Endothelial cell of umbilical vein (primary cell): ENCODE measurements around the gene FAS. TPM values are rescaled to one million over a fixed set of nuclear protein-coding genes. Genes with fewer than 3 reads are reported as not detected.

Source experiments
- BruUV-seq: library from RNA; stranded (reverse); fragments of 400-500 nt; replicated peaks from 2 replicates; lab custom pipeline; 2021; lab: Mats Ljungman, UMichigan
- CTCF ChIA-PET: fragments of 300-600, 350-600 bp; sonication (Branson Sonifier 250); formaldehyde crosslinking; loops from one replicate; lab custom pipeline; 2021; ENCODE audit warnings: antibody characterized with exemption, inconsistent platforms; lab: Charles Lee
- POLR2A ChIA-PET: fragments of 300-600, 350-600 bp; sonication (Branson Sonifier 250); formaldehyde crosslinking; loops from one replicate; lab custom pipeline; 2021; ENCODE audit warnings: antibody characterized with exemption, inconsistent platforms; lab: Charles Lee
- DNase-seq: peaks from one replicate; pipeline ENCODE4 v3.0.0-alpha.2; 2011; ENCODE audit warnings: low read depth, low spot score
- FAIRE-seq: peaks from 2 replicates; lab custom pipeline; 2011; peaks lifted over from hg19 to GRCh38; lab: Jason Lieb, UNC
- H2AFZ ChIP-seq: 2 replicates; pipeline ENCODE4 v1.6.0; 2012; ENCODE audit warnings: low read depth, low read length, control low read depth, inconsistent platforms
- H3K27ac ChIP-seq: 2 replicates; pipeline ENCODE4 v1.5.1; 2011; ENCODE audit warnings: low read depth, mild to moderate bottlenecking, control low read depth, low read length, moderate library complexity; ENCODE audit not compliant: insufficient read depth
- H3K27me3 ChIP-seq, 2 experiments: 2 replicates each; pipeline versions ENCODE4 v1.6.0 to v1.6.1; 2011; ENCODE audit warnings: low read length in 2 of 2, mixed read lengths in 1 of 2; ENCODE audit not compliant: control insufficient read depth in 2 of 2, insufficient read depth in 2 of 2
- H3K36me3 ChIP-seq, 2 experiments: 2 replicates in 1 of 2; 3 replicates in 1 of 2; pipeline ENCODE4 v1.5.1; 2011; ENCODE audit warnings: low read length in 2 of 2, mild to moderate bottlenecking in 1 of 2, moderate library complexity in 1 of 2; ENCODE audit not compliant: control insufficient read depth in 2 of 2, insufficient read depth in 2 of 2; ENCODE audit errors: extremely low read depth in 1 of 2
- H3K4me1 ChIP-seq: 3 replicates; pipeline ENCODE4 v1.5.1; 2011; ENCODE audit warnings: mild to moderate bottlenecking, low read length; ENCODE audit not compliant: control insufficient read depth, insufficient read depth; ENCODE audit errors: extremely low read depth
- H3K4me2 ChIP-seq: 2 replicates; pipeline ENCODE4 v1.6.1; 2011; ENCODE audit warnings: low read length, control low read depth, mixed read lengths; ENCODE audit not compliant: insufficient read depth
- H3K4me3 ChIP-seq, 3 experiments: fragments of 200-600 bp in 1 of 3; sonication (generic), shearing (Covaris generic) in 1 of 3; replicated peaks in 1 of 3; 2 replicates each; pipeline ENCODE4 v1.5.1; 2011 to 2016; ENCODE audit warnings: control low read depth in 3 of 3, low read length in 3 of 3, mild to moderate bottlenecking in 2 of 3, inconsistent platforms in 1 of 3, low read depth in 1 of 3, moderate library complexity in 1 of 3; ENCODE audit not compliant: insufficient read depth in 1 of 3
- H3K79me2 ChIP-seq: 2 replicates; pipeline ENCODE4 v1.6.0; 2012; ENCODE audit warnings: low read length, inconsistent platforms; ENCODE audit not compliant: control insufficient read depth, insufficient read depth
- H3K9ac ChIP-seq: replicated peaks from 2 replicates; pipeline ENCODE3; 2011; ENCODE audit warnings: low read length, control low read depth; ENCODE audit not compliant: insufficient read depth; ENCODE audit errors: extremely low read depth
- H3K9me1 ChIP-seq: replicated peaks from 3 replicates; pipeline ENCODE4 v1.6.0; 2011; ENCODE audit warnings: mild to moderate bottlenecking, low read length; ENCODE audit not compliant: control insufficient read depth, insufficient read depth; ENCODE audit errors: extremely low read depth
- H3K9me3 ChIP-seq: replicated peaks from 2 replicates; pipeline ENCODE4 v1.5.1; 2012; ENCODE audit warnings: low read length, inconsistent platforms; ENCODE audit not compliant: control insufficient read depth, insufficient read depth
- H4K20me1 ChIP-seq: replicated peaks from 2 replicates; pipeline ENCODE3; 2011; ENCODE audit warnings: mild to moderate bottlenecking, low read length; ENCODE audit not compliant: control insufficient read depth, insufficient read depth; ENCODE audit errors: extremely low read depth
- FOS ChIP-seq: IDR thresholded peaks from 2 replicates; pipeline ENCODE4 v1.6.1; 2011; ENCODE audit warnings: mild to moderate bottlenecking, low read length, moderate library complexity, borderline replicate concordance; ENCODE audit not compliant: insufficient read depth
- GATA2 ChIP-seq: IDR thresholded peaks from 2 replicates; pipeline ENCODE4 v1.7.0; 2011; ENCODE audit warnings: low read depth, mild to moderate bottlenecking, moderate library complexity, mixed read lengths, low read length; ENCODE audit not compliant: insufficient read length, insufficient read depth
- JUN ChIP-seq: IDR thresholded peaks from 2 replicates; pipeline ENCODE4 v1.6.1; 2011; ENCODE audit warnings: borderline replicate concordance, low read depth; ENCODE audit not compliant: insufficient read length, insufficient read depth
- MYC ChIP-seq: IDR thresholded peaks from one replicate; pipeline ENCODE4 v1.6.1; 2011; ENCODE audit warnings: mild to moderate bottlenecking, low read depth, low read length
- POLR2A ChIP-seq: IDR thresholded peaks from 2 replicates; pipeline ENCODE4 v1.6.1; 2012; ENCODE audit warnings: low read depth, mild to moderate bottlenecking, control low read depth, low read length
- dilution Hi-C: fragments of 300-500 bp; cut with MboI; formaldehyde crosslinking; loops from one replicate; pipeline ENCODE4 v1.15.0; 2019; ENCODE audit warnings: low sequenced_read_pairs; ENCODE audit not compliant: extremely low pct_ligation_motif_present
- intact Hi-C: fragments of 100-400 bp; cut with micrococcal nuclease; formaldehyde crosslinking; loops from one replicate; pipeline ENCODE4 v1.10.0; 2022
- polyA plus RNA-seq, 4 experiments: library from polyadenylated mRNA; depleted of rRNA in 3 of 4; stranded (reverse) in 3 of 4; unstranded in 1 of 4; fragments of >200 nt; gene quantifications; 2 replicates each; pipeline versions ENCODE4 v1.2.1 to v1.2.3, GENCODE V29; 2011 to 2012; ENCODE audit warnings: missing spikeins in 1 of 4
- total RNA-seq: library from RNA; stranded (reverse); gene quantifications from 2 replicates; pipeline ENCODE4 v1.2.3, GENCODE V29; 2021
- TF ChIP-seq, protein P1 (sequence below), 2 donors: IDR thresholded peaks; 1 replicate in 1 of 2; 2 replicates in 1 of 2; pipeline ENCODE4 v1.5.1; 2011; ENCODE audit warnings: low read length in 2 of 2, mild to moderate bottlenecking in 2 of 2, moderate library complexity in 2 of 2, control low read depth in 1 of 2, inconsistent platforms in 1 of 2, low read depth in 1 of 2; ENCODE audit not compliant: insufficient read depth in 1 of 2; ENCODE audit errors: extremely low read depth in 1 of 2

The FAS gene
- total and polyA plus RNA-seq, 2 donors (not counting 3 experiments of a cell fraction or from before 2014, with no cell fraction given), result 2.0 to 6.1 TPM

DNA sequence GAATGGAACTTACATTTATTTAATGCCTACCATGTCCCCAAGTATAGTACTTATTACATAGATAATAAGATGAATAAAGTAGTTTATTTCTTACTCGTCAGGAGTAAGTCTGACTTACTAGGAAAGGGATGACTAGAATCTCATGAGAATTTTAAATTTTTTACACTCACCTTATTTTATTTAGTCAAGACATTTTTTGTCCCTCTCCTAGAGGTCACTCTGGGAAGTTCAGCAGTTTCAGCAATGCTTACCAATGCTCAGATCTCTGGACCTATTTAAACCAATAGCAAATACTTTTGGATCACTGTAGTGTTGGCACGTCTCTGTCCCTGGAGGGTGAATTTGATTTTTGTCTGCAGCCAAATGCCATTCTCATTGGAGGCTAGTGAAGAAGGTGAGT, 27.3 kb upstream of the FAS start:
- Histone ChIP-seq H3K79me2 (no peaks in the 10 kb centered on the region), H4K20me1 (no peaks in the 10 kb centered on the region), H3K9me3 (no peaks in the 10 kb centered on the region), H3K9ac (no peak overlapping the region), H3K4me1 (no peaks in the 10 kb centered on the region), H2AFZ (no peak overlapping the region), H3K4me3 (no peak overlapping the region), H3K9me1 (no peaks in the 10 kb centered on the region), H3K4me2 (no peak overlapping the region), H3K27ac (no peak overlapping the region), H3K36me3 (no peaks in the 10 kb centered on the region), H3K27me3 (peaks cover 30 to 33% of the 10 kb centered on the region in 2 experiments)
- dilution Hi-C loops (no loop called here), intact Hi-C loops (no loop called here)
- TF ChIP-seq POLR2A (no peak), MYC (no peak), FOS (no peak), JUN (no peak)
- TF ChIP-seq, protein P1, sequence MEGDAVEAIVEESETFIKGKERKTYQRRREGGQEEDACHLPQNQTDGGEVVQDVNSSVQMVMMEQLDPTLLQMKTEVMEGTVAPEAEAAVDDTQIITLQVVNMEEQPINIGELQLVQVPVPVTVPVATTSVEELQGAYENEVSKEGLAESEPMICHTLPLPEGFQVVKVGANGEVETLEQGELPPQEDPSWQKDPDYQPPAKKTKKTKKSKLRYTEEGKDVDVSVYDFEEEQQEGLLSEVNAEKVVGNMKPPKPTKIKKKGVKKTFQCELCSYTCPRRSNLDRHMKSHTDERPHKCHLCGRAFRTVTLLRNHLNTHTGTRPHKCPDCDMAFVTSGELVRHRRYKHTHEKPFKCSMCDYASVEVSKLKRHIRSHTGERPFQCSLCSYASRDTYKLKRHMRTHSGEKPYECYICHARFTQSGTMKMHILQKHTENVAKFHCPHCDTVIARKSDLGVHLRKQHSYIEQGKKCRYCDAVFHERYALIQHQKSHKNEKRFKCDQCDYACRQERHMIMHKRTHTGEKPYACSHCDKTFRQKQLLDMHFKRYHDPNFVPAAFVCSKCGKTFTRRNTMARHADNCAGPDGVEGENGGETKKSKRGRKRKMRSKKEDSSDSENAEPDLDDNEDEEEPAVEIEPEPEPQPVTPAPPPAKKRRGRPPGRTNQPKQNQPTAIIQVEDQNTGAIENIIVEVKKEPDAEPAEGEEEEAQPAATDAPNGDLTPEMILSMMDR (IDR thresholded peaks at IDR 0.05; ENCODE audit: extremely low read depth in 1 of 2, insufficient read depth in 1 of 2, low read depth in 1 of 2, low read length in 2 of 2), result no peak
- no TSS peak for BruUV-seq
- no peak for DNase-seq
- POLR2A ChIA-PET, result no interaction called here
- CTCF ChIA-PET, result interaction anchor here (1.5 kb wide), 1 partner anchor 13 kb away, joined by 4 read pairs; no protein-coding TSS in a partner anchor
- no peak for FAIRE-seq

DNA sequence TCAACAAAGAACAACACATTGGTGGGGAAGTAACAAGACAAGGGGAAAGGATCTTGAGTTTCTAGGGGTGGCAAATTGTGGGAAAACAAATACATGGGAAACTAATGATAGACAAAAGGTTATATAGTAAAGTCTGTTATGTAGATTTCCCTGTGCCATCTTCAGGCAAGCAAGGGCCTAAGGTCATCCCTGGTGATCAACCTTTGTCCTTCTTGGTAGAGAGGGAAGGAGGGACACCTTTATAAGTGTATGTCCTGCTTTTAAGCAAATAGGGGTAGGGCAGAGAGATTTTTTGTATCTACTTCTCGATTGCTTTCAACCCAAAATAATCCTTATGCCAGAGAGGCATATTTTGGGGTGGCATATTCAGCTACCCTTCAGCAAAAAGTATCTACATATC, 26.2 kb upstream of the FAS start:
- no peaks in the 10 kb centered on the region for H3K79me2 ChIP-seq
- no peak for FAIRE-seq
- H3K4me3 ChIP-seq, result no peak overlapping the region
- H3K36me3 ChIP-seq, result no peaks in the 10 kb centered on the region
- TF ChIP-seq MYC, result no peak
- TF ChIP-seq GATA2, result no peak
- no peaks in the 10 kb centered on the region for H3K9me1 ChIP-seq
- ChIA-PET CTCF (interaction anchor here (1.0 to 1.7 kb wide), 3 partner anchors 23 to 399 kb away, joined by 3 to 7 read pairs (median 3); no protein-coding TSS in a partner anchor), POLR2A (no interaction called here)
- no TSS peak for BruUV-seq
- DNase-seq, result no peak
- no peak overlapping the region for H3K9ac ChIP-seq
- H2AFZ ChIP-seq, result no peak overlapping the region
- no peaks in the 10 kb centered on the region for H4K20me1 ChIP-seq
- dilution Hi-C loops, result no loop called here
- H3K4me1 ChIP-seq, result no peaks in the 10 kb centered on the region
- H3K27me3 ChIP-seq, result peaks cover 37 to 42% of the 10 kb centered on the region in 2 experiments
- intact Hi-C loops, result no loop called here
- no peak overlapping the region for H3K27ac ChIP-seq
- no peaks in the 10 kb centered on the region for H3K9me3 ChIP-seq
- H3K4me2 ChIP-seq, result no peak overlapping the region
